ENCODE measurements around the gene GALNT2.

GALNT2 gene

DNA sequence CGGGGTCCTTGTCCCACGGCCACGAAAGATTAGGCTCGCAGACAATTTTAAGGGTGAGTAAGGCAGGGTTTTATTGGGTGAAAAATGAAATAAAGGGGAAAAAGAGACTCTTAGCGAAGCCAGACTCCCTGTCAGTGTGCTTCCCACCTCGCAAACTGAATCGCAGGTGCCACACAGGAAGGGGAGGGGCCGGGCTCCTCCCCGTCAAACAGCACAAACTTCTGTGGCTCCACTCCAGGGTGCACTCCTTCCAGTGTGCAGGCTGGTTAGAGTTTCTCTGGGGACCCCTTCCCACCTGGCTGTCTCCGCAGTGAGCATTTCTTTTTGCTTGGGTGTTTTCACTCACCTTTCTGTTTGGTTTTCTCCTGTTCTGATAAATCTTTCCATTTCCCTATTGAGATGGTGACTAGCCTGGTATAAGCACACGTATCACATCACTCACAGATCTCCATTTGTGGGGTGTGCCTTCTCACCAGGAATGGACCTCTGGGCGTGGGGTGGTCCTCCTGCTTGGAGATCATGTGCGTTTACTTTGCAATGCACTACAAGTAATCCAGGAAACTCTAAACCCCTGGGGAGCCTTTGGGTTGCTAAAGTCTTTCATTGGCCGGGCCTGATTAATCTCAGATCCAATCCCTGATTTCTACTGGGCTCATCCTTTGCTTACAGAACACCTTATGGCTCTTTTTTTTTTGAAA, 37.6 kb upstream of the GALNT2 start:
- H3K27ac ChIP-seq: no peak overlapping the region
- TF ChIP-seq, protein P1, sequence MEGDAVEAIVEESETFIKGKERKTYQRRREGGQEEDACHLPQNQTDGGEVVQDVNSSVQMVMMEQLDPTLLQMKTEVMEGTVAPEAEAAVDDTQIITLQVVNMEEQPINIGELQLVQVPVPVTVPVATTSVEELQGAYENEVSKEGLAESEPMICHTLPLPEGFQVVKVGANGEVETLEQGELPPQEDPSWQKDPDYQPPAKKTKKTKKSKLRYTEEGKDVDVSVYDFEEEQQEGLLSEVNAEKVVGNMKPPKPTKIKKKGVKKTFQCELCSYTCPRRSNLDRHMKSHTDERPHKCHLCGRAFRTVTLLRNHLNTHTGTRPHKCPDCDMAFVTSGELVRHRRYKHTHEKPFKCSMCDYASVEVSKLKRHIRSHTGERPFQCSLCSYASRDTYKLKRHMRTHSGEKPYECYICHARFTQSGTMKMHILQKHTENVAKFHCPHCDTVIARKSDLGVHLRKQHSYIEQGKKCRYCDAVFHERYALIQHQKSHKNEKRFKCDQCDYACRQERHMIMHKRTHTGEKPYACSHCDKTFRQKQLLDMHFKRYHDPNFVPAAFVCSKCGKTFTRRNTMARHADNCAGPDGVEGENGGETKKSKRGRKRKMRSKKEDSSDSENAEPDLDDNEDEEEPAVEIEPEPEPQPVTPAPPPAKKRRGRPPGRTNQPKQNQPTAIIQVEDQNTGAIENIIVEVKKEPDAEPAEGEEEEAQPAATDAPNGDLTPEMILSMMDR (IDR thresholded peaks at IDR 0.05): no peak
- no peak for TF ChIP-seq ZFX (IDR thresholded peaks at IDR 0.05; ENCODE audit: borderline replicate concordance)

DNA sequence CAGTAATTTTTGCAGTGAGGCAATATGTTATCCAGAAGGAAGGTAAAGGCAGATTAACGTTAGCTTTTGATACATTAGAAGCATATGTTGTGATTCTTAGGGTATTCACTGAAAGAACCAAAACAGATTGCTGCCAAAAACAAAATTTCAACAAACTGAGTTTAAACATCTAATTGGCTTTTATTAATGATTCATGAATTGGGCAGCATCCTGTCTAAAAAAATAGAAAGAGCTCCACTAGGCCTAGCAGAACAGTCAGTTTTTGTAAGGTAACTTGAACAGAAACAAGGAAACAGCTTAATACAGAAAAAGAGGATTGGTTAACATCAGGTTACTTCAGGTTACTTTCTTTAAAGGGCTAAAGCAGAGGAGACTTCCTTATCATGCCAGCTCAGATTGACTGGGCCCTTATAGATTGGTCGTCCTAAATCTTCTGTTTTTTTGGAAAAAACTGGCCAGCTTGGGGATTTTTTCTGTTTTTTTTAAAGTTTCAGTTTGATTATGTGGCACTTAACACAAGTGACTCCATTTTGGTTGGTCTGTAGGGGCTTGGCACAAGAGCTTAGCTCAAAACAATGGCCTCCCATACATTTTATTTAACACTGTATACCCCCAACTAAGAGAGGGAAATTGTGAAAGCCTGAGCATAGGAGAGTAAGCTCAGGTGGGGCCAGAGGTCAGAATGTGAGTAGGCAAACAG, 36.8 kb upstream of the GALNT2 start:
- TF ChIP-seq, protein P1 (IDR thresholded peaks at IDR 0.05): no peak
- TF ChIP-seq ZFX (IDR thresholded peaks at IDR 0.05; ENCODE audit: borderline replicate concordance): no peak
- no peak overlapping the region for H3K27ac ChIP-seq

DNA sequence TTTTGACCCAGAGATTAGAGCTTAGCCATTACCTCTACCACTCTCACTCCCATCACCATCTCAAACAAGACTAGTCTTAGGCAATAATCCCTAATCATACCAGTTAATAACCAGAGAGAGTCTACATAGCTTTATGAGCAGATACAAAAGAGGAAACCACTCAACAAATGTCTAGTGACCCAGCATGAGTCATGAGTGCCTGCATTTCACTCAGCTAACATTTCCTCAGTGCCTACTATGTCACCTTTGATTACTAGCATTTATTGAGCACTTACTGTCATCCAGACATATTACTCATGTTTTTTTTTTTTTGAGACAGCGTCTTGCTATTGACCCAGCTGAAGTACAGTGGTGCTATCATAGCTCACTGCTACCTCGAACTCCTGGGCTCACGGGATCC, 35.9 kb upstream of the GALNT2 start:
- no peak overlapping the region for H3K27ac ChIP-seq
- TF ChIP-seq ZFX (IDR thresholded peaks at IDR 0.05; ENCODE audit: borderline replicate concordance): no peak
- TF ChIP-seq, protein P1 (IDR thresholded peaks at IDR 0.05): no peak

DNA sequence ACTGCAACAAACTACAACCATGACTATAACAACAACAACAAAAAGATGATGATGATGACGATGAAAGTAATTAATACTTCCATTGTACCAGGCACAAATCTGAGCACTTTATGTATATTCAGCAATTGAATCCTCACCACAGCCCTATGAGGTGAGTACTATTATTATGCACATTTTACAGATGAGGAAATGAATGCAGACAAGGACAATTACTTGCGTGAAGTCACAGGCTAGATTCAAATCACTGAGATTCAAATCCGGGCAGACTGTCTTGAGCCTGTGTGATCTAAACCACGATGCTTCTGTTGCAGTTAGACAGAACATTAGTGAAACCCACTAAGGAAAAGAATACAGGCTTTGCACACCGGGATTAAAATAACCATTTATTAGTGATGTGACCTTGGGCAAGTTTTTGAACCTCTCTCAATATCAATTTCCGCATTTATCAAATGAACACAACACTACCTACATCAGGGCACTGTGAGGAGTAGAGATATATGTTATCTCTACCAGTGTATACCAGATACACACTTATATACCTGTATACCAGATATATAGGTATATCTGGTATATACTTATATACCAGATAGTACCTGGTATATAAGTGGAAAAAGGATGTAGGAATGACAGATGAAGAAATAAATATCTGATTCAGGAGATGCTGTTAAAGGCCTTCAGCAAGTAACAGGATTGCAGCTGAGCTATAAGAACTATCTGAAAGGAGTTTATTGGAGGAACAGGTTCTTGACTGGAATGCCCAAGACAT, 34.3 kb upstream of the GALNT2 start:
- TF ChIP-seq ZFX (IDR thresholded peaks at IDR 0.05; ENCODE audit: borderline replicate concordance): no peak
- TF ChIP-seq, protein P1 (IDR thresholded peaks at IDR 0.05): no peak
- no peak overlapping the region for H3K27ac ChIP-seq

DNA sequence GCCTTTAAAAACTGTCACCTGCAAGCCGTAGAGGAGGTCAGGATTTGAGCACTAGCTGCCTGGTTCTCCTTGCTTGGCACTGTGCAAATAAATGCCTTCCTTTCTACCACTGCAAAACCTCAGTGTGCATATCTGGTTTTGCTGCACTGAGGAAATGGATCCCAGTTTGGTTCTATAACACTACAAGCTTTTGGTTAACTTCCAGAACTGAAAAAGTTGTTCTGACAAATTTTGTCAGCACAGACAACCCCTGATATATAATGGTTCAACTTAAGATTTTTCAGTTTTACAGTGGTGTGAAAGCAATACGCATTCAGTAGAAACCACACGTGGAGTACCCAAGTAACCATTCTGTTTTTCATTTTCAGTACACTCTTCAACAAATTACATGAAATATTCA, 29.8 kb upstream of the GALNT2 start:
- no peak for TF ChIP-seq ZFX (IDR thresholded peaks at IDR 0.05; ENCODE audit: borderline replicate concordance)
- TF ChIP-seq, protein P1 (IDR thresholded peaks at IDR 0.05): no peak

DNA sequence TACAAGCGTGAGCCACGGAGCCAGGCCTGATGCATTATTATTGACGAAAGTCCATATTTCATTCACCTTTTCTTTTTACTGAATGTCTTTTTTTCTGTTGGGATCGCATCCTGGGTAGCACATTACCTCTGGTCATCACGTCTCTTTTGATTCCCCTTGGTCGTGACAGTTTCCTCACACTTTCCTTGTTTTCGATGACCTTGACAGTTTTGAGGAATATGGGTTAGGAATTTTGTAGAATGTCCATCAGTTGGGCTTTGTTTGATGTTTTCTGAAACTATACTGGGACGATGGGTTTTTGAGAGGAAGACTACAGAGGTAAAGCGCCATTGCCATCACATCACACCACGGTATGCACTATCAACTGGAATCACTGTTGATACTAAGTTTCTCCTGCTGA, 26.6 kb upstream of the GALNT2 start:
- no peak for TF ChIP-seq ZFX (IDR thresholded peaks at IDR 0.05; ENCODE audit: borderline replicate concordance)
- TF ChIP-seq, protein P1 (IDR thresholded peaks at IDR 0.05): no peak
- no peak overlapping the region for H3K27ac ChIP-seq

More for the DNA sequence above, 29.8 kb upstream of the GALNT2 start:
- no peak overlapping the region for H3K27ac ChIP-seq
